HG02642 (cell line): ENCODE results near the gene MMP19.
"Not testable (repeated sequence)": the region's sequence is repeated elsewhere in the genome, so short reads cannot be mapped to it uniquely, and the experiment has no call there.

Experiments used
- ATAC-seq: cut with Tn5 transposase; IDR thresholded peaks from one replicate; pipeline ENCODE4 v1.9.1; 2021; ENCODE audit warnings: mild to moderate bottlenecking; ENCODE audit not compliant: unreplicated experiment, poor library complexity

Gene MMP19

GRCh38 chr12:55842681-55843429 is at the start of gene MMP19:
MMP19 (minus strand) TSS chr12:55842936; CDS start chr12:55842830, 106 bp downstream.
- ATAC-seq, result no peak

- no peak for ATAC-seq
These were observed 48.6 kb upstream of the MMP19 start for GRCh38 chr12:55891310-55891709.

GRCh38 chr12:55885113-55885512 is 42.4 kb upstream of the MMP19 start:
- ATAC-seq, result no peak

- ATAC-seq, result no peak
These were observed 35.1 kb upstream of the MMP19 start for GRCh38 chr12:55877824-55878223.

GRCh38 chr12:55875704-55876467 is 33.1 kb upstream of the MMP19 start:
- ATAC-seq, result no peak

GRCh38 chr12:55874443-55874842 is 31.7 kb upstream of the MMP19 start:
- no peak for ATAC-seq

GRCh38 chr12:55866454-55867004 is 23.8 kb upstream of the MMP19 start:
- ATAC-seq, result not testable (repeated sequence)

- no peak for ATAC-seq
These were observed 22.6 kb upstream of the MMP19 start for GRCh38 chr12:55865327-55865726.

- not testable (repeated sequence) for ATAC-seq
These were observed 20.2 kb upstream of the MMP19 start for GRCh38 chr12:55862931-55863330.

GRCh38 chr12:55862286-55862685 is 19.6 kb upstream of the MMP19 start:
- no peak for ATAC-seq

GRCh38 chr12:55861871-55862270 is 19.1 kb upstream of the MMP19 start:
- ATAC-seq, result no peak

- no peak for ATAC-seq
These were observed 18.7 kb upstream of the MMP19 start for GRCh38 chr12:55861396-55861795.

- ATAC-seq, result no peak
These were observed 10.0 kb upstream of the MMP19 start for GRCh38 chr12:55852740-55853139.

GRCh38 chr12:55850893-55851292 is 8.2 kb upstream of the MMP19 start:
- ATAC-seq, result no peak

GRCh38 chr12:55850401-55850800 is 7.7 kb upstream of the MMP19 start:
- no peak for ATAC-seq

GRCh38 chr12:55849616-55850343 is 7.0 kb upstream of the MMP19 start:
- ATAC-seq, result no peak

- no peak for ATAC-seq
These were observed 5.0 kb upstream of the MMP19 start for GRCh38 chr12:55847603-55848291.

- ATAC-seq, result no peak
These were observed 4.3 kb upstream of the MMP19 start for GRCh38 chr12:55847033-55847432.

- no peak for ATAC-seq
These were observed 3.2 kb upstream of the MMP19 start for GRCh38 chr12:55845785-55846496.

GRCh38 chr12:55845361-55845760 is 2.6 kb upstream of the MMP19 start:
- no peak for ATAC-seq
